Motor neuron (in vitro differentiated cells): Measurements from ENCODE around the gene TKT. TPM values are rescaled to one million over a fixed set of nuclear protein-coding genes. Genes with fewer than 3 reads are reported as not detected.

ENCODE experiments used
- ATAC-seq, 8 experiments: fragments of 200-7000 bp; cut with Tn5 transposase; replicated peaks in 6 of 8; 2 replicates each; pipeline ENCODE4 v1.8.0; 2021; ENCODE audit warnings: mild to moderate bottlenecking in 8 of 8, moderate library complexity in 8 of 8
- H3K27ac ChIP-seq, 2 donors: fragments of 250-450 bp; sonication (Bioruptor Pico); 2 replicates each; pipeline ENCODE4 v1.9.0; 2021; ENCODE audit warnings: antibody characterized with exemption in 2 of 2, mild to moderate bottlenecking in 2 of 2, moderate library complexity in 1 of 2
- H3K4me1 ChIP-seq, 2 donors: fragments of 250-450 bp; sonication (Bioruptor Pico); replicated peaks in 1 of 2; 2 replicates each; pipeline ENCODE4 v1.6.1; 2021; ENCODE audit warnings: antibody characterized with exemption in 2 of 2, mild to moderate bottlenecking in 2 of 2, moderate library complexity in 1 of 2
- H3K4me3 ChIP-seq, 5 donors: fragments of 250-450 bp; sonication (Bioruptor Pico); 2 replicates each; pipeline ENCODE4 v1.9.0; 2021; ENCODE audit warnings: antibody characterized with exemption in 5 of 5, mild to moderate bottlenecking in 5 of 5, moderate library complexity in 4 of 5
- WGBS, 10 experiments: fragments of 450-650 bp; shearing (Covaris generic); methylation state at CpG; one replicate each; pipeline ENCODE4 v1.0.0; 2022; 5-methylcytosine and 5-hydroxymethylcytosine counted together
- in situ Hi-C, 9 experiments: fragments of 400-800 bp; cut with MboI; loops; one replicate each; pipeline ENCODE4 v1.15.0; 2021; ENCODE audit warnings: low sequenced_read_pairs in 9 of 9, low pct_unique_long_range_greater_than_20kb in 2 of 9; ENCODE audit not compliant: unreplicated experiment in 9 of 9
- total RNA-seq, 8 experiments: library from RNA; unstranded; fragments of 300-600 nt; gene quantifications; 2 replicates each; pipeline versions ENCODE4 v1.2.3 to v1.2.4, GENCODE V29; 2022

TKT gene
- total RNA-seq, 8 experiments from 2014 or later = 87.0 to 697 (median 139) TPM

- 62 to 100% (median 86%) methylated on average over 2 to 9 of the region's 9 CpGs for WGBS, 10 experiments
- Histone ChIP-seq H3K27ac (no peak overlapping the region), H3K4me3 (no peak overlapping the region), H3K4me1 (no peaks in the 10 kb centered on the region)
- peak in 2 of 8 experiments; percentile 11 to 18 for ATAC-seq
- in situ Hi-C loops = no loop called here
Observed at GRCh38 chr3:53211706-53212702, 43.8 kb downstream of the TKT start.

GRCh38 chr3:53202331-53203015 lies 53.3 kb downstream of the TKT start:
- 80 to 100% (median 82%) methylated on average over 1 to 9 of the region's 14 CpGs; no CpG with 5 or more reads in 3 of the 10 experiments for WGBS, 10 experiments
- H3K4me1 ChIP-seq = no peaks in the 10 kb centered on the region
- ATAC-seq = no peak
- in situ Hi-C loops = no loop called here
- no peak overlapping the region for H3K27ac ChIP-seq
- H3K4me3 ChIP-seq = no peak overlapping the region

DNA sequence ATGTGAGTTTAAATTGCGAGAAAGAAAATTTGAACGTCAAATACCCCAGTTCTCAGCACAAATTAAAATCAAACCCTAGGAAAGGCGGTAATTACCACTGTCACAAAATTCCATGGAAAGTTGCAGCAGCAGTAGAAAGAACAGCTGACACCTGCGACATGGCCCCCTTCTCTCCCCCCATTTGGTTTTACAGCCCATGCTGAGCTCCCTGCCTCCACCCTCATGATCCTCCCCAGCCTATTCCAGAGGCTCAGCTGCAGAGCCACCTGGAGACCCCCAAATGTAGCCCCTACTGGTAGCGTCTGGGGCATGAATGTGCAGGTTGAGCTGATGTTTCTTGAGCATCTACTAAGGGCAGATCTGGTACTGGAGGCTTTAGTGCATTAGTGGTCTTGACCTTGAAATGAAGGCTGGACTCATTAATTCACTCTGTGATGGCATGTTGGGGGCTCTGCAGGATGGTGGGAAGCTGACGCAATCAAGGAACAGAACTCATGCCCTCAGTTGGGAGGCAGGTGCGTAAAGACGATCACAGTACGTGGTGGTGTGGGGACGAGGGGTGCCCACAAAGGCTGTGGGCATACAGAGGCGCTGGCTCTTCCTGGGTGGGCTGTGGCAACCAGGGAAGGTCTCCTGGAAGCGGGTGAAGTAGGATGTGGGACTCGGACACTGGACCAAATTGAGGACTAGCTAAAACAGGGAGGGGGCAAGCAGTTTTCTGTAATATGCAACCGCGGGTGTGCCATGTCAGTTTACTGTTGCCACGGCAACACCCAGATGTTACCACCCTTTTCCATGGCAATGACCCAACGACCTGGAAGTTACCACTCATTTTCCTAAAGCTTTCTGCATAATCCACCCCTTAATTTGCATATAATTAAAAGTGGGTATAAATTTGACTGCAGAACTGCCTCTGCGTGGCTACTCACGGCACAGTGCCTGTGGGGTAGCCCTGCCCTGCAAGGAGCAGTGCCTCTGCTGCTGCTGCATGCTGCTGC lies 55.0 kb downstream of the TKT start:
- no peaks in the 10 kb centered on the region for H3K4me1 ChIP-seq
- H3K4me3 ChIP-seq = no peak overlapping the region
- peak in 3 of 8 experiments; percentile 50 to 65 (median 62) for ATAC-seq
- in situ Hi-C loops = no loop called here
- 17 to 100% (median 72%) methylated on average over 1 to 7 of the region's 19 CpGs; no CpG with 5 or more reads in 1 of the 10 experiments for WGBS, 10 experiments
- H3K27ac ChIP-seq = no peak overlapping the region

- Histone ChIP-seq H3K4me3 (no peak overlapping the region), H3K4me1 (no peaks in the 10 kb centered on the region), H3K27ac (no peak overlapping the region)
- 20 to 100% (median 72%) methylated on average over 1 to 3 of the region's 3 CpGs; no CpG with 5 or more reads in 1 of the 10 experiments for WGBS, 10 experiments
- peak in 1 of 8 experiments; percentile 23 for ATAC-seq
- in situ Hi-C loops = loop anchor here in 3 of 9 experiments (10.0 kb wide), 2 partner anchors 65 to 85 kb away; partner anchors contain the start of gene RFT1 (in 1 of the 3)
Observed at GRCh38 chr3:53199834-53200233, 56.0 kb downstream of the TKT start.

DNA sequence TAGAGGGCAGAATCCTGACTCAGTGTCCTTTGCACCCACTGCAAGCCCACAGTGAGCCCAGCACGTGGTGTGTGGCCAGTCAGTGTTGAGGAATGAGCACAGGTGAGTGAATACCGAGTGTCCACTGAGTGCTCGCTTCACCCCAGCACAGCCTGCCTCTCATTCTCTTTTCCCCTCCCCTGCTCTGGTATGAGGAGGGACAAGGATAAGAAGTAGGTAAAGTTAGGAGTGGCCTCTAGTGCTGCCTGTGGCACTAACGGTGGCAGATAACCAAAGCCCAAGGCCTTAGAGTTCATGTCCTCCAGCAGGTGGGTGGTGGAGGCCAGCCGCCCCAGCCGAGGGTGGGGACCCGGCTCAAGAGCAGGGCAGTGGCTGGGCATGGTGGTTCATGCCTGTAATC lies 56.8 kb downstream of the TKT start:
- WGBS, 10 experiments = 40 to 100% (median 75%) methylated on average over 1 to 5 of the region's 7 CpGs; no CpG with 5 or more reads in 4 of the 10 experiments
- Histone ChIP-seq H3K4me3 (no peak overlapping the region), H3K27ac (no peak overlapping the region), H3K4me1 (no peaks in the 10 kb centered on the region)
- ATAC-seq = no peak
- in situ Hi-C loops = loop anchor here in 3 of 9 experiments (10.0 kb wide), 2 partner anchors 64 to 84 kb away; partner anchors contain the start of gene RFT1 (in 1 of the 3)

- peak in 2 of 8 experiments; percentile 26 to 33 for ATAC-seq
- in situ Hi-C loops = loop anchor here in 3 of 9 experiments (10.0 kb wide), 2 partner anchors 64 to 84 kb away; partner anchors contain the start of gene RFT1 (in 1 of the 3)
- Histone ChIP-seq H3K4me1 (no peaks in the 10 kb centered on the region), H3K4me3 (no peak overlapping the region), H3K27ac (no peak overlapping the region)
- WGBS, 10 experiments = 11 to 93% (median 54%) methylated on average over 1 to 8 of the region's 10 CpGs; no CpG with 5 or more reads in 1 of the 10 experiments
Observed at GRCh38 chr3:53198256-53198977, 57.4 kb downstream of the TKT start.

- peak in 2 of 8 experiments; percentile 4 to 31 for ATAC-seq
- WGBS, 10 experiments = 10 to 79% (median 73%) methylated on average over 2 to 7 of the region's 17 CpGs; no CpG with 5 or more reads in 2 of the 10 experiments
- in situ Hi-C loops = loop anchor here in 3 of 9 experiments (10.0 kb wide), 2 partner anchors 62 to 82 kb away; partner anchors contain the start of gene RFT1 (in 1 of the 3)
Observed at GRCh38 chr3:53196575-53197407, 59.0 kb downstream of the TKT start.

GRCh38 chr3:53195602-53196574 lies 59.9 kb downstream of the TKT start:
- Histone ChIP-seq H3K4me3 (no peak overlapping the region), H3K27ac (no peak overlapping the region), H3K4me1 (no peaks in the 10 kb centered on the region)
- in situ Hi-C loops = loop anchor here in 3 of 9 experiments (10.0 kb wide), 2 partner anchors 61 to 81 kb away; partner anchors contain the start of gene RFT1 (in 1 of the 3)
- ATAC-seq = peak; percentile 44 to 90 (median 84)
- WGBS, 10 experiments = 26 to 100% (median 72%) methylated on average over 1 to 6 of the region's 36 CpGs; no CpG with 5 or more reads in 3 of the 10 experiments

More at GRCh38 chr3:53196575-53197407, 59.0 kb downstream of the TKT start:
- Histone ChIP-seq H3K4me1 (no peaks in the 10 kb centered on the region), H3K27ac (no peak overlapping the region), H3K4me3 (no peak overlapping the region)

GRCh38 chr3:53195066-53195450 lies 60.8 kb downstream of the TKT start:
- ATAC-seq = no peak

More at GRCh38 chr3:53195066-53195450, 60.8 kb downstream of the TKT start:
- WGBS, 10 experiments = 60 to 100% (median 98%) methylated on average over 1 to 8 of the region's 10 CpGs; no CpG with 5 or more reads in 3 of the 10 experiments
- H3K4me1 ChIP-seq = no peaks in the 10 kb centered on the region
- H3K27ac ChIP-seq = no peak overlapping the region
- in situ Hi-C loops = loop anchor here in 3 of 9 experiments (10.0 kb wide), 2 partner anchors 60 to 80 kb away; partner anchors contain the start of gene RFT1 (in 1 of the 3)
- H3K4me3 ChIP-seq = no peak overlapping the region
